Gastrocnemius medialis (tissue), 4 donors: ENCODE results near the gene YBEY. TPM values are rescaled to one million over a fixed set of nuclear protein-coding genes. Genes with fewer than 3 reads are reported as not detected.

Source experiments
- ATAC-seq, 2 donors: fragments of 150-250 bp; one replicate each; pipeline ENCODE4 v1.9.1; 2016
- DNase-seq, 2 donors: peaks; one replicate each; pipeline ENCODE4 v3.0.0-alpha.2; 2019
- H3K27ac ChIP-seq, 4 donors: fragments of 200-600 bp; sonication (generic); 1 replicate in 1 of 4; 2 replicates in 3 of 4; pipeline ENCODE4 v1.5.1; 2016 to 2018; ENCODE audit warnings: mild to moderate bottlenecking in 2 of 4, moderate library complexity in 1 of 4
- H3K27me3 ChIP-seq, 3 donors: fragments of 200-600 bp; sonication (generic) in 2 of 3; 1 replicate in 1 of 3; 2 replicates in 2 of 3; pipeline versions ENCODE4 v1.5.1 to v1.6.0; 2016 to 2019; ENCODE audit warnings: mild to moderate bottlenecking in 1 of 3, moderate library complexity in 1 of 3
- H3K36me3 ChIP-seq, 2 donors: fragments of 200-600 bp; sonication (generic) in 1 of 2; one replicate each; pipeline ENCODE4 v1.5.1; 2017 to 2018
- H3K4me1 ChIP-seq, 2 donors: fragments of 200-600 bp; sonication (generic) in 1 of 2; one replicate each; pipeline ENCODE4 v1.5.1; 2016 to 2017; ENCODE audit warnings: mild to moderate bottlenecking in 2 of 2
- H3K4me3 ChIP-seq, 4 donors: fragments of 200-600 bp; sonication (generic) in 3 of 4; 1 replicate in 1 of 4; 2 replicates in 3 of 4; pipeline ENCODE4 v1.5.1; 2016 to 2019; ENCODE audit warnings: mild to moderate bottlenecking in 2 of 4
- H3K9me3 ChIP-seq, 3 donors: fragments of 200-600 bp; sonication (generic) in 2 of 3; 1 replicate in 1 of 3; 2 replicates in 2 of 3; pipeline ENCODE4 v1.5.1; 2016 to 2019
- CTCF ChIP-seq, 5 experiments: fragments of 450-650 bp in 3 of 5; fragments of 200-600 bp in 2 of 5; sonication (generic) in 2 of 5; IDR thresholded peaks in 4 of 5; conservative IDR thresholded peaks in 1 of 5; 1 replicate in 4 of 5; 2 replicates in 1 of 5; pipeline ENCODE4 v1.5.1; 2016 to 2019; ENCODE audit warnings: antibody characterized with exemption in 5 of 5, mild to moderate bottlenecking in 3 of 5, moderate library complexity in 3 of 5
- POLR2A ChIP-seq, 2 donors: fragments of 450-650 bp; IDR thresholded peaks; one replicate each; pipeline ENCODE4 v1.6.1; 2017; ENCODE audit warnings: antibody characterized with exemption in 2 of 2, mild to moderate bottlenecking in 2 of 2, moderate library complexity in 2 of 2
- in situ Hi-C, 4 donors: fragments of 200-750 bp; cut with MboI; loops; one replicate each; pipeline versions ENCODE4 v1.15.0 to v1.8.0; 2017; ENCODE audit warnings: low sequenced_read_pairs in 4 of 4
- intact Hi-C: fragments of 100-400 bp; cut with DNase I; formaldehyde crosslinking; loops from one replicate; pipeline ENCODE4 v1.15.1; 2023; ENCODE audit warnings: low total_unique reads
- total RNA-seq, 4 donors: library from RNA; depleted of rRNA; stranded (reverse); fragments of >200 nt; gene quantifications; one replicate each; pipeline versions ENCODE4 v1.1.0 to v1.2.3, GENCODE V29; 2016

YBEY gene
- total RNA-seq, 4 donors from 2014 or later = 11.3 to 27.9 (median 18.7) TPM

GRCh38 chr21:46340998-46341397 is 54.9 kb downstream of the YBEY start:
- intact Hi-C loops = no loop called here
- peaks cover 0 to 37% of the 10 kb centered on the region in 2 donors for H3K36me3 ChIP-seq

GRCh38 chr21:46344219-46344915 is 58.2 kb downstream of the YBEY start:
- DNase-seq (no peak), ATAC-seq (no peak)
- H3K4me3 ChIP-seq = no peak overlapping the region
- no peaks in the 10 kb centered on the region for H3K27me3 ChIP-seq
- TF ChIP-seq CTCF (IDR thresholded peaks at IDR 0.05 in 4 of 5, conservative IDR thresholded peaks at IDR 0.05 in 1 of 5) (no peak), POLR2A (IDR thresholded peaks at IDR 0.05) (no peak)
- H3K9me3 ChIP-seq = no peaks in the 10 kb centered on the region
- peaks cover 0 to 27% of the 10 kb centered on the region in 2 donors for H3K36me3 ChIP-seq
- H3K27ac ChIP-seq = no peak overlapping the region
- intact Hi-C loops = no loop called here
- in situ Hi-C loops = loop anchor here in 1 of 4 donors (10.0 kb wide), 1 partner anchor 50 kb away; no protein-coding TSS in a partner anchor
- peaks cover 14 to 16% of the 10 kb centered on the region in 2 donors for H3K4me1 ChIP-seq

More at GRCh38 chr21:46340998-46341397, 54.9 kb downstream of the YBEY start:
- in situ Hi-C loops = loop anchor here in 1 of 4 donors (10.0 kb wide), 1 partner anchor 54 kb away; no protein-coding TSS in a partner anchor
- Histone ChIP-seq H3K4me3 (no peak overlapping the region), H3K27ac (peak overlapping the region; percentile 36 to 79 (median 66)), H3K4me1 (peaks cover 3 to 6% of the 10 kb centered on the region in 2 donors), H3K27me3 (no peaks in the 10 kb centered on the region), H3K9me3 (no peaks in the 10 kb centered on the region)
- DNase-seq = peak in 1 of 2 donors; percentile 45
- no peak for TF ChIP-seq POLR2A (IDR thresholded peaks at IDR 0.05)
- no peak for ATAC-seq

- peaks cover 14 to 30% of the 10 kb centered on the region in 2 donors for H3K4me1 ChIP-seq
- no peaks in the 10 kb centered on the region for H3K27me3 ChIP-seq
- no peak for DNase-seq
- peaks cover 0 to 37% of the 10 kb centered on the region in 2 donors for H3K36me3 ChIP-seq
- no peak overlapping the region for H3K4me3 ChIP-seq
- TF ChIP-seq CTCF (IDR thresholded peaks at IDR 0.05 in 4 of 5, conservative IDR thresholded peaks at IDR 0.05 in 1 of 5) (no peak), POLR2A (IDR thresholded peaks at IDR 0.05) (no peak)
- in situ Hi-C loops (loop anchor here in 1 of 4 donors (10.0 kb wide), 1 partner anchor 49 kb away; no protein-coding TSS in a partner anchor), intact Hi-C loops (no loop called here)
- no peak for ATAC-seq
- H3K27ac ChIP-seq = peak overlapping the region in 2 of 4 donors; percentile 96 to 99
- H3K9me3 ChIP-seq = no peaks in the 10 kb centered on the region
Measured at GRCh38 chr21:46345861-46346260, 59.7 kb downstream of the YBEY start.

- ATAC-seq = no peak
- intact Hi-C loops = no loop called here
- TF ChIP-seq CTCF (IDR thresholded peaks at IDR 0.05 in 4 of 5, conservative IDR thresholded peaks at IDR 0.05 in 1 of 5) = no peak
- TF ChIP-seq POLR2A (IDR thresholded peaks at IDR 0.05) = no peak
- no peaks in the 10 kb centered on the region for H3K27me3 ChIP-seq
- H3K4me1 ChIP-seq = peaks cover 14 to 37% of the 10 kb centered on the region in 2 donors
- DNase-seq = no peak
- H3K27ac ChIP-seq = peak overlapping the region; percentile 81 to 99 (median 96)
- peaks cover 0 to 44% of the 10 kb centered on the region in 2 donors for H3K36me3 ChIP-seq
- H3K9me3 ChIP-seq = no peaks in the 10 kb centered on the region
- in situ Hi-C loops = loop anchor here in 1 of 4 donors (10.0 kb wide), 1 partner anchor 48 kb away; no protein-coding TSS in a partner anchor
- H3K4me3 ChIP-seq = no peak overlapping the region
Measured at GRCh38 chr21:46346296-46347202, 60.4 kb downstream of the YBEY start.
